Measurements from ENCODE around the gene ST8SIA6. TPM values are rescaled to one million over a fixed set of nuclear protein-coding genes. Genes with fewer than 3 reads are reported as not detected.

The ST8SIA6 gene
- total RNA-seq, 1 experiment from 2014 or later = not detected

DNA sequence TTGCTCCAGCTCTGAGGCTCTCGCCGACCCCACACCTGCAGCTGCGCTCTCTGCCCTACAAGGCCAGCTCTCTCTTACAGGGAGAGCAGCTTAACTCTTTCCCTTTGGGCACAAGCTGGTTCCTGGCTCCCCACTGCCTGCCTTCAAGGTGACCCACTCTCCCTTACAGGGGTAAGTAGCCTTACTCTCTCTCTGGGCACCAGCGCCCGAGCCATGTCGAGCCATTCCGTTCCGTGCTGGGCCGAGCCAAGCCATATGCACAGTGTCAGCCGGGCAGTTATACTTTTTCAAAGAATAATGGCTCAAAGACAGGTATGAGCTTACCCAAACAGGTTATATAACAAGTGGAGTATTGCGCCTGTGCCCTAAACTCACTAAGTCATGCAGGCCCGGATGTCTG lies 181.7 kb downstream of the ST8SIA6 start:
- BruUV-seq (replicated peaks) = no TSS peak
- CTCF ChIA-PET = no interaction called here
- intact Hi-C loops (cut with micrococcal nuclease; ENCODE audit: unreplicated experiment) = no loop called here

More for the DNA sequence above, 181.7 kb downstream of the ST8SIA6 start:
- Histone ChIP-seq H3K27me3 (replicated peaks; ENCODE audit: insufficient read depth, low read depth, low read length, poor library complexity) (peaks cover 8% of the 10 kb centered on the region), H3K4me3 (ENCODE audit: low read depth, low read length, poor library complexity, severe bottlenecking) (no peak overlapping the region), H3K36me3 (ENCODE audit: insufficient read depth, low read length, poor library complexity, severe bottlenecking) (no peaks in the 10 kb centered on the region), H3K4me1 (ENCODE audit: insufficient read depth, low read length, poor library complexity, severe bottlenecking) (no peaks in the 10 kb centered on the region), H3K9me3 (ENCODE audit: low read depth, low read length, poor library complexity, severe bottlenecking) (no peaks in the 10 kb centered on the region), H3K27ac (ENCODE audit: low read depth, low read length, poor library complexity, severe bottlenecking) (no peak overlapping the region)
- no peak for TF ChIP-seq CTCF (conservative IDR thresholded peaks at IDR 0.05; ENCODE audit: low read depth, low read length)
- TF ChIP-seq EZH2 (IDR thresholded peaks at IDR 0.05; ENCODE audit: borderline replicate concordance, low read depth, low read length, poor library complexity, severe bottlenecking) = no peak
- POLR2A ChIA-PET (ENCODE audit: low non-redundant PET) = no interaction called here
- DNase-seq (ENCODE audit: low spot score) = no peak

Other genes with a start within 250 kb of the ST8SIA6 start
- gene VIM, start 226.4 kb downstream of the ST8SIA6 start, total RNA-seq (2021) = 1,489 and 1,873 TPM in 2 replicates
- 13.6 and 14.1 TPM in 2 replicates for gene HACD1, start 162.8 kb upstream of the ST8SIA6 start, total RNA-seq (2021)
- 34.9 and 37.4 TPM in 2 replicates for gene STAM, start 189.6 kb upstream of the ST8SIA6 start, total RNA-seq (2021)

Measured in A673 (cell line).